Neural cell (in vitro differentiated cells): Measurements from ENCODE around the gene ADAMTS19.

Source experiments
- EP300 ChIP-seq: fragments of 450-650 bp; conservative IDR thresholded peaks from 2 replicates; pipeline ENCODE4 v1.6.1; 2014; ENCODE audit warnings: antibody characterized with exemption, mild to moderate bottlenecking, moderate library complexity; ENCODE audit not compliant: poor library complexity, severe bottlenecking
- POLR2AphosphoS5 ChIP-seq: IDR thresholded peaks from 2 replicates; pipeline ENCODE4 v1.6.1; 2012
- SMC3 ChIP-seq: fragments of 450-650 bp; conservative IDR thresholded peaks from 2 replicates; pipeline ENCODE4 v1.6.1; 2014; ENCODE audit warnings: antibody characterized with exemption, mild to moderate bottlenecking, moderate library complexity; ENCODE audit not compliant: poor library complexity
- TF ChIP-seq, protein P1 (sequence below): fragments of 450-650 bp; IDR thresholded peaks from 2 replicates; pipeline ENCODE4 v1.5.1; 2014; ENCODE audit warnings: antibody characterized with exemption, mild to moderate bottlenecking, moderate library complexity; ENCODE audit not compliant: poor library complexity, severe bottlenecking

DNA sequence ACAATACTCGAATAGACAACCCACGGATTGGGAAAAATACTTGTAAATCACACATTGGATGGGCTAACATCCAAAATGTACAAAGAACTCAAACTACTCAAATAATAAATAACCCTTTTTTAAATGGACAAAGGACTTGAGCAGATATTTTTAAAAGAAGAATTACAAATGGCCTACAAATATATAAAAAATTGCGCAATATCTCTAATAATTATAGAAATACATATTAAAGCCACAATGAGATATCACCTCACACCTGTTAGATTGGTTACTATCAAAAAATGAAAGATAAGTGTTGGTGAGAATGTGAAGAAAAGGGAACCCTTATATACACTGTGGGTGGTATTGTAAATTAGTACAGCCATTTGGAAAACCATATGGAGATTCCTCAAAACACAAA, 40.8 kb upstream of the ADAMTS19 start:
- TF ChIP-seq, protein P1, sequence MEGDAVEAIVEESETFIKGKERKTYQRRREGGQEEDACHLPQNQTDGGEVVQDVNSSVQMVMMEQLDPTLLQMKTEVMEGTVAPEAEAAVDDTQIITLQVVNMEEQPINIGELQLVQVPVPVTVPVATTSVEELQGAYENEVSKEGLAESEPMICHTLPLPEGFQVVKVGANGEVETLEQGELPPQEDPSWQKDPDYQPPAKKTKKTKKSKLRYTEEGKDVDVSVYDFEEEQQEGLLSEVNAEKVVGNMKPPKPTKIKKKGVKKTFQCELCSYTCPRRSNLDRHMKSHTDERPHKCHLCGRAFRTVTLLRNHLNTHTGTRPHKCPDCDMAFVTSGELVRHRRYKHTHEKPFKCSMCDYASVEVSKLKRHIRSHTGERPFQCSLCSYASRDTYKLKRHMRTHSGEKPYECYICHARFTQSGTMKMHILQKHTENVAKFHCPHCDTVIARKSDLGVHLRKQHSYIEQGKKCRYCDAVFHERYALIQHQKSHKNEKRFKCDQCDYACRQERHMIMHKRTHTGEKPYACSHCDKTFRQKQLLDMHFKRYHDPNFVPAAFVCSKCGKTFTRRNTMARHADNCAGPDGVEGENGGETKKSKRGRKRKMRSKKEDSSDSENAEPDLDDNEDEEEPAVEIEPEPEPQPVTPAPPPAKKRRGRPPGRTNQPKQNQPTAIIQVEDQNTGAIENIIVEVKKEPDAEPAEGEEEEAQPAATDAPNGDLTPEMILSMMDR = no peak
- no peak for TF ChIP-seq EP300
- no peak for TF ChIP-seq POLR2AphosphoS5
- no peak for TF ChIP-seq SMC3
